Stimulated activated CD8-positive, alpha-beta memory T cell treated with anti-CD3 and anti-CD28 coated beads, Interleukin-4, amount 100 ng/mL, for 1 hour (primary cell): ENCODE results near the gene FNDC3A.

ENCODE experiments used
- DNase-seq, 2 donors: peaks; one replicate each; pipeline ENCODE4 v3.0.0-alpha.2; 2020; ENCODE audit warnings: low read depth in 2 of 2, low spot score in 1 of 2

FNDC3A gene

GRCh38 chr13:49213997-49214916, 238.5 kb downstream of the FNDC3A start:
- no peak for DNase-seq

GRCh38 chr13:49214917-49215376, 239.2 kb downstream of the FNDC3A start:
- DNase-seq: no peak

- DNase-seq: no peak
Measured at GRCh38 chr13:49216334-49216733, 240.6 kb downstream of the FNDC3A start.

DNA sequence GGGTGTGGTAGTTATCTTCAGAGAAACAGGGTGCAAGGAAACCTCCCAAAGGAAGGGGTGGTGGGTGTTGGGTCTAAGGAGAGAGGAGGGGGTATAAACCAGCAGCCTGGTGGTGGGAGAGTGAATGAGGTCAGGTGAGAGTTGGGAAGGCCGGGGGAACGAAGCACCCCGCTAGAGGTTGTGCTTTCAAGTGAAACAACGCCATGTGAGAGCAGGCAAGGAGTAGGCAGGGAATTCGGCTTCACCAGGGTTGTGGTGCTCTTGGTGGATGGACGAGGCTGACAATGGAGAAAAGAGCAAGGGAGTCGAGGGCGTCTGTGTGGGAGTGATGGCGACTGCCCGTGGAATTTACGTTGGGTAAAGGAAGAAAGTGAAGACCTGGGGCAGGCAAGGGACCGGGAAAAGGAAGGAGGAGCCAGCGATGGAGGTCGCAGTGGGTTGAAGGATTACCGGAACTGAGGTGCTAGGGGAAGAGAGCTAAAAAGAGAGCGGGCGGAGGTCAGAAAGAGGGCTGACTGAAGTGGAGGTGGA, 242.3 kb downstream of the FNDC3A start:
- no peak for DNase-seq

DNA sequence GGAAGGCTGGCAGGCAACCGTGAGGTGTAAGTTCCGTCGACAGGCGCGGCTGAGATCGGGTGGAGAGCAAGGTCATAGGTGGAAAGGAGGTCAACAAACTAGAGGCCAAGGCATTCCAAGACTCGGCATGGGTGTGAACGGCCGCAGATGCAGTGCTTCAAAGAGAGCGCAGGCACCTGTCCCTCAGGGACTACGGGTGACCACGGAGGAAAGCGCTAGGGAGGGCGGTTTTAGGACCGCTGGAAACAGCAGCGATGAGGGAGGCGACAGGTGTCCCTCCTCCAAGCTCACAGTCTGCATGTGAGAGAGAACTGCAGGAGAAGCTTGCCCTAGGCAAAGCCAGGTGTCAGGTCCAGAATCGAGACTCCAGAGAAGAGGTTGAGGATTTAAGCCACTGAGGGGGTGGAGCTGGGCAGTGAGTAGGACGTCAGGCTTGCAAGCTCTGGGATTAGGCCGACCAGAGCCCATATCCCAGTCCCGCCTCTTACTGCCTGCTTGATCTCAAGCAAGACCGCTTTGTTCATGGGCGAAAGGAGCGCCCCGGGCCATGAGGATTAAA, 242.9 kb downstream of the FNDC3A start:
- no peak for DNase-seq

DNA sequence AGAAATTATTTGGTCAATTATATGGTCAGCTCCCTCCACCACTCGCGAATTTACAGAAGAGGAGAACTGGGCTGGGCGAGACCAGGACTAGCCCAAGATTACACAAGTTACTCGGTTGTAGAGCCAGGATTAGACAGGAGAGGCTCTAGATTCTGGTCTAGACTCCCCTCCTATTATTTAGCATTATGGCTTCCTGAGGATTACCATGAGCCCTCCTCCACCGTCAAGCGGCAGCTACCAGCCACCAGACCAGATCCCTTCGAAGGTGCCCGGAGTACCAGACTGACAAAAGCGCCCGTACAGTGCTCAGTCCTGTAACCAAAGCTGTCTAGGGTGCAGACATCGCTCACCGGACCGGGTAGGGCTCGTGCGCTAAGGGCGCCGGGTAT, 243.9 kb downstream of the FNDC3A start:
- DNase-seq: no peak

DNA sequence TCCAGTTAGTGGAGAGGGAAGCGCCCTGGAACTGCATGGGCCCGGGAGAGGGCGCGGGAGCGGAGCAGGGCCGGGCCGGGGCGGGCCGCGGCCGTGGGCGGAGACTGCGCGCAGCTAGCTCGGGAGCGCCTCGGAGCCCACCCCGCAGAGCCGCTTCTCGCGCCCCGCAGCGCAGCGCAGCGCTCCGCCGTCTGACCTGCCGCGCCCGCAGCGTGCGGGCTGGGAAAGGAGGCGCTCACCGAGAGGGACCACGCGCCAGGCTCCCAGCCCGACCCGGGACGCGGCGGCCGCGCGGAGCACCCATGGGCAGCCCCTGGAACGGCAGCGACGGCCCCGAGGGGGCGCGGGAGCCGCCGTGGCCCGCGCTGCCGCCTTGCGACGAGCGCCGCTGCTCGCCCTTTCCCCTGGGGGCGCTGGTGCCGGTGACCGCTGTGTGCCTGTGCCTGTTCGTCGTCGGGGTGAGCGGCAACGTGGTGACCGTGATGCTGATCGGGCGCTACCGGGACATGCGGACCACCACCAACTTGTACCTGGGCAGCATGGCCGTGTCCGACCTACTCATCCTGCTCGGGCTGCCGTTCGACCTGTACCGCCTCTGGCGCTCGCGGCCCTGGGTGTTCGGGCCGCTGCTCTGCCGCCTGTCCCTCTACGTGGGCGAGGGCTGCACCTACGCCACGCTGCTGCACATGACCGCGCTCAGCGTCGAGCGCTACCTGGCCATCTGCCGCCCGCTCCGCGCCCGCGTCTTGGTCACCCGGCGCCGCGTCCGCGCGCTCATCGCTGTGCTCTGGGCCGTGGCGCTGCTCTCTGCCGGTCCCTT, 244.5 kb downstream of the FNDC3A start, which contains the start of gene MLNR:
Gene MLNR (plus strand): TSS at position 303 of the 820 bp plus-strand sequence. CDS start 0 bp downstream, at position 303.
- DNase-seq: no peak

DNA sequence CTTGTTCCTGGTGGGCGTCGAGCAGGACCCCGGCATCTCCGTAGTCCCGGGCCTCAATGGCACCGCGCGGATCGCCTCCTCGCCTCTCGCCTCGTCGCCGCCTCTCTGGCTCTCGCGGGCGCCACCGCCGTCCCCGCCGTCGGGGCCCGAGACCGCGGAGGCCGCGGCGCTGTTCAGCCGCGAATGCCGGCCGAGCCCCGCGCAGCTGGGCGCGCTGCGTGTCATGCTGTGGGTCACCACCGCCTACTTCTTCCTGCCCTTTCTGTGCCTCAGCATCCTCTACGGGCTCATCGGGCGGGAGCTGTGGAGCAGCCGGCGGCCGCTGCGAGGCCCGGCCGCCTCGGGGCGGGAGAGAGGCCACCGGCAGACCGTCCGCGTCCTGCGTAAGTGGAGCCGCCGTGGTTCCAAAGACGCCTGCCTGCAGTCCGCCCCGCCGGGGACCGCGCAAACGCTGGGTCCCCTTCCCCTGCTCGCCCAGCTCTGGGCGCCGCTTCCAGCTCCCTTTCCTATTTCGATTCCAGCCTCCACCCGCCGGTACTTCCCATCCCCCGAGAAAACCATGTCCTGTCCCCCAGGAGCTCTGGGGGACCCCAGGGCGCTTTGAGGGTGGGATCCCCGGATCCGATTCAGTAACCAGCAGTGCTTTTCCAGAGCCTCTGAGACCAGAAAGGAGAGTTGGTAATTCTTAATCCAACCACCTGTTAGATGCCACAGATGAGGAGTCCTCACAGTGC, 245.3 kb downstream of the FNDC3A start:
- no peak for DNase-seq

DNA sequence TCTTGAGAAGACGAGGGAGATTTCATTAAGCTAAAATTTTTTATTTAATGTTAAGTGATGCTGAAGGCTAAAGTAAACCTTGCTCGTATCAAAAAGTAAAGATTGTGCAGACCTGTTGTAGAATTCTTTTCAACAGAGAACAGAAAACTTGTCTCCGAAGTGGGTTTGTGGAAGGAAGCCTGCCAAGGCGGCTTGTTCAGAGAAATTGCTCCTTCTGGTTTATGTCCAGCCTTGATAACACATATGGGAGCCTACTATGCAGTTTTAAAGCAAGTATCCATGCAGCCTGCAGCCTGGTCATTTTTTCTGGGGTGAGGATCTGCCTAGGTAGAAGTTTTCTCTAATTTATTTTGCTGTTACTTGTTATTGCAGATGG, 245.9 kb downstream of the FNDC3A start:
- no peak for DNase-seq

DNA sequence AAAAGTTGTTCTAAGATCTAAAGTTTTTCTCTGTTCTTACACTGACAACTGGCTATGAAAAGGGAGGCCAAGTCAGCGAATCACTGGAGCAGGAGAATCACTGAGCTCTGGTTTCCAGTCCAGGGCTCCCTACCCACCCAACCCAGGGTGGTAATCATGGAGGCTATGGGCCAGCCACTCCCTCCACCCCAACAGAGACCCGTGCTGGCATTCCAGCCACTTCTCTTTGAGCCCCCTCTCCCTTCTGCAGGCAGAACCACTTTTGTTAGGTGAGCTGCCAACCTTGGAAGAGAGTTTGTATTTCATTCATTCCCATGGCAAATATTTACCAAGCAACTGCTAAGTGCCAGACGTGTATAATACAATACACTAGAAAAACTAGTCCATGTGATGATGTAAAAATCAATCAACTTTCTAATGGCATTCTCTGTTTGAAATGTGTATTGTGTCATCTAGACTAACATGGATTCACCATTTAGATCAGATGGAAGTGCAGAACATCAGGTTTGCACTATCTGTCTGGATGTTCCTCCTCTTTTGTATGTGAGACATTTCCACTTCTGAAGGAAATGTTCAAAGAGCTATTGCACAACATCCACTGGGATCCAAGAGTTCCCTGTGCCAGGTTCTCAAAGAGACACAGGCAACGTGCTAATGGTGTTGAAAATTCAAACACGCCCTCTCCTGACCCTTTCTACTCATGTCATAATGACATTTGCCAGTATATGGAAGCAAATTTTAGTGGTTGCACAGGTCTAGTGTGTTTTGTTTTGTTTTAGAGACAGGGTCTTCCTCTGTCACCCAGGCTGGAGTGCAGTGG, 249.7 kb downstream of the FNDC3A start:
- DNase-seq: no peak

DNA sequence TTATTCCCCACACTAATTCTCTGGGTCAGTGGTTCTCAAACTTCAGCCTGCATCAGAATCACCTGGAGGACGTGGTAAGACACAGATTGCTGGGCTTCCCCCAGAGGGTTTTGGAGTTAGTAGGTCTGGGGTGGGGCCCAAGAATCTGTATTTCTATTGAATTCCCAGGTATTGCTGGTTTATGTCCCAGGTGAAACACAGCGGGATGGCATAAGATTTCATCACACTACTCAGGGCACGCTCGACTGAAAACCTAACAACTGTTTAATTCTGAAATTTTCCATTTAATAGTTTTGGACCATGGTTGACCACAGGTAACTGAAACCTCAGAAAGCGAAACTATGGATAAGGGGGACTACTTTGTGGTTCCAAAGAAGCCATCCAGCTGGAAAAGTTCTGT, 250.9 kb downstream of the FNDC3A start:
- DNase-seq: no peak

DNA sequence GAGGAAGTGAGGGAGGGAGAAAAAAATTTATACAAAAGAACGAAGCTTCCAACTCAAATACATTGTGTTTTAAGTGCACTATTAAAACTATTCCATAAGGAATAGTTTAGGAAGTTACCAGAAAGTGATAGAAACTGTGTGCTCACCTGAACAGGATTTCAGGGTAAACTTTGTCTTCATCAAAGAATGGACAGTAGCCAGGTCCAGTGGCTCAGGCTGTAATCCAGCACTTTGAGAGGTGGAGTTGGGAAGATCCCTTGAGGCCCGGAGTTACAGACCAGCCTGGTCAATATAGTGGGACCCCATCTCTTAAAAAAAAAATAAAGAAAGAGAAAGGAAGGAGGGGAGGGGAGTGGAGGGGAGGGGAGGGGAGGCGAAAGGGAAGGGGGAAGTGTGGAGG, 259.0 kb downstream of the FNDC3A start:
- no peak for DNase-seq

DNA sequence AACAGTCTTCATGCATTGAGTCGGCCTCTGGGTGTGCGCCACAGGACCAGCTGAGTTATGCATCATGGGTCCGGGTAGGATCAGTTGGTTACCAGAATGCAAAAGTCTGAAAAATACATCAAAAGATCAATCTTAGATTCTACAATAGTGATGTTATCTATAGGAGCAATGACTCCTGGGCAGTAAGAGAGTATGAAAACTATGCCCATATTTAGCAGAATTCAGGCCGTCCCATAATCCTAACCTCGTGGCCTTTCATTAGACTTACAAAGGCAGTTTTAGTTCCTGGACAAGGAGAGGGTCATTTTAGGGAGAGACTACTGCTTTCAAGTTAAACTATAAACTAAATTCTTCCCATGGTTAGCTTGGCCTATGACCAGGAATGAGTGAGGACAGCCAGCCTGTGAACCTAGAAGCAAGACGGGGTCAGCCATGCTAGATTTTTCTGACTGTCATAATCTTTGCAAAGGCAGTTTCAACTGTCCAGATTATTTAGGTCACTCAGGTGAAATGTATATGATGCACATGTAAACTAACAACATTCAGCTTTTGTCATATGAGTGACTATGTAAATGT, 260.2 kb downstream of the FNDC3A start:
- no peak for DNase-seq

DNA sequence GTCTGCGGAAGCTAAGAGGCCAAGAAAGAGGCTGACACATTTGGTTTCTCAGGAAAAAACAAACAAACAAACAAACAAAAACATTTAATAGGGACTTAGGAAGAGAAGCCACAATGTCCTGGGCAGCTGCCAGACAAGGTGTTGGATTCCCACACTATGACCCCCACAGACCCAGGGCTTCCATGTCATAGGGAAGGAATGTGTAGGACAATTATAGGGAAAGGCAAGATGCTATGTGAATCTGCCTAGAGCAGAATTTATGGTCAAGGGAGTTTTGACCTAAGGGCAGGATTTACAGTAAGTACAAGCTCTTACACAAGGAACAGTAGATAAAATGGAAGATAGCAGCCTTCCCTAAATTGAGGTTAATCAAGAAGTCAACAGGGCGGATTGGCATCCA, 262.9 kb downstream of the FNDC3A start:
- DNase-seq: no peak

DNA sequence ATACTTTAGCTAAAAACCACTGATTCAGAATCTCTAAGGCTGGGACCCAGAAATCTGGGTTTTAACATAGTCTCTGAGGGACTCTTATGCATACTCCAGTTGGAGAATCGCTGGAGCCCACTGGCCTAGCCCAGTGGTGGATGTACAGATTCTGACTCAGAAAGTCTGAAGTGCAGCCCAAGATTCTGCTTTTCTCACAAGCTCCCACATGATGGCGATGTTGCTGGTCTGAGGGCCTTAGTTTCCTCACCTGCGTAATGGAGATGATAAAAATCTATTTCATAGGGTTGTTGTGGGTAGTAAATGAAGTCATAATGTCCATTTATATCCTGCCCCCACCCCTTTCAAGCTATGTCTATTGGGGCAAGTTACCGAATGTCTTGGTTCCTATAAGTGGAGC, 264.3 kb downstream of the FNDC3A start:
- no peak for DNase-seq

DNA sequence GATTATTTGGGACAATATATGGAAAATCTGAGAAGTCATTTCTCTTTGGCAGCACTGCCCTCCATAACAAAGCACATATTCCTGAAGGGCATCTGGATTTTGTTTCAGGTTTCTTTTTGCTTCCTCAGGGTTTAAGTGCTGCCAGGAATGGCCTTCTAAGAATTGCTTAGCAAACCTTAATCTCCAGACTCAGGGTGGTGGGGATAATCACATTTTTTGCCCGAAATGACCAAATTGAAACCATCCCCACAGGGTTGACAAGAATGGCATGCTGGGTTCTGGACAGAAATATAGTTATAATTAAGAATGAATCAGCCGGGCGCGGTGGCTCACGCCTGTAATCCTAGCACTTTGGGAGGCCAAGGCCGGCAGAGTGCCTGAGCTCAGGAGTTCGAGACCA, 265.6 kb downstream of the FNDC3A start:
- DNase-seq: no peak

DNA sequence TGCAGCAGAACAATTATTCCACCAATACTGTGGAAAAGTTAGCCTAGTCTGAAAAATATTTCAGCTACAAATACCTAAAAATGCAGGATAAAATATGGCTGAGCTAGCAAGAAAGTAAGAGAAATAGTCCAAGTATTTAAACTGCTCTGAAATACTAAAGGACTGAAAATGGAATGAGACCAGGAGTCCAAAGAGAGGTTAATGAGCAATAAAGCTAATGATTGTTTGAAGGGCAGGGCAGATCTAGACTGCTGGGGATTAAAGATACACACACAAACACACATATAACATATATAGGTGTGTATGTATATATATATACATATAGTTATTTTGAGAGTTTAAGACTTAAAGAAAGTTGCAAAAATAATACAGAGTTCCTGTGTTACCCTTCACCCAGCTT, 269.4 kb downstream of the FNDC3A start:
- DNase-seq: no peak

- DNase-seq: no peak
Measured at GRCh38 chr13:49246850-49247642, 271.3 kb downstream of the FNDC3A start.
